ENCODE results near the gene PRKG2.

DNA sequence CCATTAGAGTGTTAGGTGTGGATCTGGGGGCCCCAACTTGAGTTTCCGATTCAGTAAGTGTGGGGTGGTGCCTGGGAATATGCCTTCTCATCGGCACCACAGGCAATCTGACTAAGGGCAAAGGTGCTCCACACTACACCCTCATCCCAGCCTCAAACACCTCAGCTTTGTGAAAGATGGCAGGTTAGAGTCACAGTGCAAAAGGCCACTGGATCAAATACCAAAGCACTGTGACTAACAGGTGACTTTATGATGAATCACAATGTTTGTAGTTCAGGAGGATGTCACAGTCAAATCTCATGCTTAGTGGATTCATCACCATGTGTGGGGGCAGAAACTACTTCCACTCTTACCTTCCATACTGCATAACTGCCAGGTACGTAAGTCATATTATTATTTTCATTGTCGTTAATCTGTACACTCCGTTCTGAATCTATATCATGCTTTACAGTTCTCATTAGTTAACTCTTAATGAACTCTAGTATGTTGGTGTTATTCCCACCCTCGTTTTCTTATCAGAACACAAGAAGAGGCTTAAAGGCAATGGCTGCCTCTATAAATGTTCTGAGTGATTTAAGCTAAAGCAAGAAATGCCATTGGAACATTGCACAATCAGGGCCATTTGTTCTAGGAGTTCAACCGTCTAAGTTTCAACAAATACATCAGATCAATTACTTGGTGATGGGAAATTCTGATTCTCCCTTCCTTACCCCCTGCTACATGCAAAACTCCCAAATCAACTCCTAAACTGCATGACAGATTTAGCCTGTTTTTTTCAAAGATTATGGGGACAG is 50.2 kb downstream of the PRKG2 start:
- TF ChIP-seq POLR2AphosphoS5 (IDR thresholded peaks at IDR 0.05; ENCODE audit: low read depth, low read length) (no peak), TAF1 (IDR thresholded peaks at IDR 0.05; ENCODE audit: borderline replicate concordance, low read depth, low read length) (no peak)

Measured in GM12892 (cell line).